ENCODE data around the gene SYT3. TPM values are rescaled to one million over a fixed set of nuclear protein-coding genes. Genes with fewer than 3 reads are reported as not detected.
A peak's percentile ranks its signal among the peaks of the same experiment; 100 is the strongest.

SYT3 gene, protein sequence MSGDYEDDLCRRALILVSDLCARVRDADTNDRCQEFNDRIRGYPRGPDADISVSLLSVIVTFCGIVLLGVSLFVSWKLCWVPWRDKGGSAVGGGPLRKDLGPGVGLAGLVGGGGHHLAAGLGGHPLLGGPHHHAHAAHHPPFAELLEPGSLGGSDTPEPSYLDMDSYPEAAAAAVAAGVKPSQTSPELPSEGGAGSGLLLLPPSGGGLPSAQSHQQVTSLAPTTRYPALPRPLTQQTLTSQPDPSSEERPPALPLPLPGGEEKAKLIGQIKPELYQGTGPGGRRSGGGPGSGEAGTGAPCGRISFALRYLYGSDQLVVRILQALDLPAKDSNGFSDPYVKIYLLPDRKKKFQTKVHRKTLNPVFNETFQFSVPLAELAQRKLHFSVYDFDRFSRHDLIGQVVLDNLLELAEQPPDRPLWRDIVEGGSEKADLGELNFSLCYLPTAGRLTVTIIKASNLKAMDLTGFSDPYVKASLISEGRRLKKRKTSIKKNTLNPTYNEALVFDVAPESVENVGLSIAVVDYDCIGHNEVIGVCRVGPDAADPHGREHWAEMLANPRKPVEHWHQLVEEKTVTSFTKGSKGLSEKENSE
- 1.1 TPM for polyA plus RNA-seq (2013, experiment 1 of 2)
- 0.61 TPM for polyA plus RNA-seq (2013, experiment 2 of 2)

- Histone ChIP-seq H3K4me3 (ENCODE audit: extremely low read depth, insufficient read depth, low read length, poor library complexity, severe bottlenecking) (peak within 1 kb of the TSS; percentile 45), H3K9me3 (ENCODE audit: control insufficient read depth, low read length) (peaks cover 29% of the 10 kb centered on the region), H3K4me1 (ENCODE audit: control insufficient read depth, insufficient read depth, low read length, poor library complexity, severe bottlenecking) (no peaks in the 10 kb centered on the region), H3K27ac (ENCODE audit: low read depth, low read length, severe bottlenecking) (no peak within 1 kb of the TSS), H3K36me3 (ENCODE audit: control insufficient read depth, insufficient read depth, low read length) (no peaks in the 10 kb centered on the region)
- WGBS, 2 experiments (ENCODE audit: insufficient coverage in 2 of 2) = 48 to 52% methylated on average over 31 to 46 of the region's 76 CpGs
Measured at GRCh38 chr19:50639121-50640112, at the start of gene SYT3. TSS of gene SYT3 (minus strand) at chr19:50639881. CDS start at chr19:50637411, 2,470 bp downstream.

- H3K27ac ChIP-seq (ENCODE audit: low read depth, low read length, severe bottlenecking) = no peak overlapping the region
- WGBS, 2 experiments (ENCODE audit: insufficient coverage in 2 of 2) = 67 to 87% methylated on average over 1 to 10 of the region's 19 CpGs
- no peak overlapping the region for H3K4me3 ChIP-seq (ENCODE audit: extremely low read depth, insufficient read depth, low read length, poor library complexity, severe bottlenecking)
- H3K9me3 ChIP-seq (ENCODE audit: control insufficient read depth, low read length) = peaks cover 6% of the 10 kb centered on the region
- no peaks in the 10 kb centered on the region for H3K4me1 ChIP-seq (ENCODE audit: control insufficient read depth, insufficient read depth, low read length, poor library complexity, severe bottlenecking)
- H3K36me3 ChIP-seq (ENCODE audit: control insufficient read depth, insufficient read depth, low read length) = no peaks in the 10 kb centered on the region
Measured at GRCh38 chr19:50688766-50689165, 49.1 kb upstream of the SYT3 start.

DNA sequence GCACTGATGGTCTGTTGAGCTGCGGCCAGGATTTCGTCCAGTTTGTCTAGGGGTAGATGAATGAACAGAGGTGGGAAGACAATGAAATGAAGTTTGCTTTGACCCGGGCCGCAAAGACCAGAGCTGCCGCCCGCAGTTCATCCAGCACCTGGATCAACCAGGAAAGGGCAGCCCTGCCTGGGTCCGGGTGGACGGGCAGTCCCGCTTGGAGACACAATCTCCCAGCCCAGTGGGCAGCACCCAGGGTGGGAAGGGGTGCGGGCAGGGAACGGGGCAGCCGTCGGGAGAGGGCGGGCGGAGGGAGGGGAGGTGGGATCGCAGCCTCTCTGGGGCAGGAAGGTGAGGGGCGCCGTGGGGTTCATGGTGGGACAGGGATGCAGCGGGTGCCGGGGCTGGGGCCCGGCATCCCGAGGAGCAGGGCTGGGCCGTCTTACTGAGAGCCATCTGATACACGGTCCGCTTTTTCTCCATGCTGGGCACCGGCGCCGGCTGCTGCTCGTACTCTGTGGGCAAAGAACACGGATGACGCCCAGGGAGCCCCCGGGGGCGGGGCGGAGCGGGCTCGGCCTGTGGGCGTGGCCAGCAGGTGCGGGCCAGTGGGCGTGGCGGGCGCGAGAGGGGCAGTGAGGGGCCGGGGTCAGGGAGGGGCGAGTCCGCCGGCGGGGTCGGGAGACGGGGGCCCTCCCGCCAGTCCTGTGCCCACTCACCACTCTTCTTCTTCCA is 46.8 kb upstream of the SYT3 start:
- Histone ChIP-seq H3K4me3 (ENCODE audit: extremely low read depth, insufficient read depth, low read length, poor library complexity, severe bottlenecking) (no peak overlapping the region), H3K27ac (ENCODE audit: low read depth, low read length, severe bottlenecking) (no peak overlapping the region), H3K9me3 (ENCODE audit: control insufficient read depth, low read length) (peaks cover 13% of the 10 kb centered on the region), H3K4me1 (ENCODE audit: control insufficient read depth, insufficient read depth, low read length, poor library complexity, severe bottlenecking) (no peaks in the 10 kb centered on the region), H3K36me3 (ENCODE audit: control insufficient read depth, insufficient read depth, low read length) (no peaks in the 10 kb centered on the region)
- WGBS, 2 experiments (ENCODE audit: insufficient coverage in 2 of 2) = 61 to 64% methylated on average over 40 to 43 of the region's 50 CpGs

- Histone ChIP-seq H3K4me1 (ENCODE audit: control insufficient read depth, insufficient read depth, low read length, poor library complexity, severe bottlenecking) (no peaks in the 10 kb centered on the region), H3K9me3 (ENCODE audit: control insufficient read depth, low read length) (peaks cover 14% of the 10 kb centered on the region), H3K36me3 (ENCODE audit: control insufficient read depth, insufficient read depth, low read length) (no peaks in the 10 kb centered on the region), H3K27ac (ENCODE audit: low read depth, low read length, severe bottlenecking) (no peak overlapping the region), H3K4me3 (ENCODE audit: extremely low read depth, insufficient read depth, low read length, poor library complexity, severe bottlenecking) (no peak overlapping the region)
- 39 to 50% methylated on average over 20 to 23 of the region's 23 CpGs for WGBS, 2 experiments (ENCODE audit: insufficient coverage in 2 of 2)
Measured at GRCh38 chr19:50679177-50680125, 39.8 kb upstream of the SYT3 start.

DNA sequence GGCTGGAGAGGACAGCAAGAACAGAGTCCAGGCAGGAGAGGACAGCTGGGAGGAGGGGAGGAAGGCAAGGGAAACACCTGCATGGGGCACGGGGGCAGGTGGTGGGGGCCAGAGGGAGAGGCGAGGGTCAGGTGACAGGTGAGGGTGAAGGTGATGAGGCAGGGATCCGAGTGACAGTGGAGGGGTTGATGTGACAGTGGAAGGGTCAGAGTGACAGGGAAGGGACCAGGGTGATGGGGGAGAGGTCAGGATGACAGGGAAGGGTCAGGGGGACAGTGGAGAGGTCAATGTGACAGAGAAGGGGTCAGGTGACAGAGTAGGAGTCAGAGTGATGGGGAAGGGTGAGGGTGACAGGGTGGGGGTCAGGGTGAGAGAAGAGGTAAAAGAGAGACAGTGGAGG is 38.6 kb upstream of the SYT3 start:
- H3K4me3 ChIP-seq (ENCODE audit: extremely low read depth, insufficient read depth, low read length, poor library complexity, severe bottlenecking) = no peak overlapping the region
- H3K4me1 ChIP-seq (ENCODE audit: control insufficient read depth, insufficient read depth, low read length, poor library complexity, severe bottlenecking) = no peaks in the 10 kb centered on the region
- H3K27ac ChIP-seq (ENCODE audit: low read depth, low read length, severe bottlenecking) = no peak overlapping the region
- WGBS, 2 experiments (ENCODE audit: insufficient coverage in 2 of 2) = 28 to 35% methylated on average over 3 of the region's 3 CpGs
- peaks cover 10% of the 10 kb centered on the region for H3K9me3 ChIP-seq (ENCODE audit: control insufficient read depth, low read length)
- H3K36me3 ChIP-seq (ENCODE audit: control insufficient read depth, insufficient read depth, low read length) = no peaks in the 10 kb centered on the region

DNA sequence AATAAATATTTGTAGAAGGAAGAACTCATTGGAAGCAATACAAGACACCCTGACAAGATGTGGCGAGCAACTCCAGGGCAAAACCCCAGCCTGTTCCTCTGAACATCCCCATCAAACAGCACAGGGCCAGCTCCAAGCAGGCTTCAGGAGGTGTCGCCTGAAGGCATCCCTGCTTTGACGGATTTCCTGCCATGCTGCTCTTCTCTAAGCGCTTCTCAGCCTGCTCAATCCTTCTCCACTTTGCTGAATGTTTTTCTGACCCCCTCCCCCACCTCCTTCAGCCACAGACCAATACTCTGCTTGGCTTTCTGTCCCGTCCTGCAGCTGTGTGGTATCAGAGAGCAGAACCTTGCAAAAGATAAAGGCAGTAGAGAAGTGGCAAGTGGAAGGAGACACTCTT is 38.0 kb upstream of the SYT3 start:
- Histone ChIP-seq H3K4me1 (ENCODE audit: control insufficient read depth, insufficient read depth, low read length, poor library complexity, severe bottlenecking) (no peaks in the 10 kb centered on the region), H3K9me3 (ENCODE audit: control insufficient read depth, low read length) (peaks cover 8% of the 10 kb centered on the region), H3K36me3 (ENCODE audit: control insufficient read depth, insufficient read depth, low read length) (no peaks in the 10 kb centered on the region), H3K27ac (ENCODE audit: low read depth, low read length, severe bottlenecking) (no peak overlapping the region), H3K4me3 (ENCODE audit: extremely low read depth, insufficient read depth, low read length, poor library complexity, severe bottlenecking) (no peak overlapping the region)
- whole genome bisulfite sequencing, 2 experiments (ENCODE audit: insufficient coverage in 2 of 2) = 42 to 44% methylated on average over 4 of the region's 5 CpGs

DNA sequence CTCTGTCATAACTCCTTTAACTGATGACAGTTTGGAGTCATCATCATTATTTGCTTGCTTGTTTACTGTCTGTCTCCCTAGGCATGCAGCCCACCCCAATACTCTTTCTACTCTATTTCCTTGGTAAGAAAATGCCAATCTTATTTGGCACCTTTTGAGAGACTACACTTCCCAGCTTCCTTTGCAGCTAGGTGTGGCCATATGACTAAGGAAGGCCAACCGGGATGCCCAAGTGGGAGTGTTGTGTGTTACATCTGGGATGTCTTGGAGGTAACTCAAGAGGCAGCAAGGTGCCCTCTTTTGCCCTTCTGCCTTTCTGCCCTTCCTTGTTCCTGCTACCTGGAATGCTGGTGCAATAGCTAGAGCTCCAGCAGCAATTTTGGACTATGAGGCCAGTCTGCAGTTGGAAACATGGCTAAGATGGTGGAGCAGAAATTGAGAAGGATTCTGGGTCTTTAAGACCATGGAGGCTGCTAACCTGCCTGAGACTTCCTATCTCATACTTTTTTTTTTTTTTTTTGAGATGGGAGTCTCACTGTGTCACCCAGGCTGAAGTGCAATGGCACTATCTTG is 37.0 kb upstream of the SYT3 start:
- WGBS, 2 experiments (ENCODE audit: insufficient coverage in 2 of 2) = 60% methylated on average over 1 of the region's 1 CpG; no CpG with 5 or more reads in 1 of the 2 experiments
- no peaks in the 10 kb centered on the region for H3K36me3 ChIP-seq (ENCODE audit: control insufficient read depth, insufficient read depth, low read length)
- no peaks in the 10 kb centered on the region for H3K4me1 ChIP-seq (ENCODE audit: control insufficient read depth, insufficient read depth, low read length, poor library complexity, severe bottlenecking)
- peaks cover 8% of the 10 kb centered on the region for H3K9me3 ChIP-seq (ENCODE audit: control insufficient read depth, low read length)
- H3K27ac ChIP-seq (ENCODE audit: low read depth, low read length, severe bottlenecking) = no peak overlapping the region
- no peak overlapping the region for H3K4me3 ChIP-seq (ENCODE audit: extremely low read depth, insufficient read depth, low read length, poor library complexity, severe bottlenecking)

DNA sequence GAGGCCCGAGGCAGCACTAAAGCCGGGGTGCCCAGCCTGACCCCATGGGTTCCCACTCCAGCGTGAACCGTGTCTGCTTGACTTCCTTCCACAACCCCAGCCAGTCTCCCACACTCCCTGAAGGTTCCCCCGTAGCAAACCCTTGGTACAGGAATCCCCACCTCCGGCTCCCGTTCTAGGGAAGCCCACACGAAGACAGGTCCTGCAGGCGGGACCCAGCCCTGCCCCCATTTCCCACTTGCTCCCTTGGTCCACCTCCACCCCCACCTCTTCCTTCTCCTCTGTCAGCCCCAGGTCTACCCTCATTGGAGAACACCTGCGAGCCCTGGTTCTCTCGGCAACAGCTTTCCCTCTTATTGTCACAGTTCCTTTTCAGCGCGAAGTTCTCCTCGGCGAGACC is 33.4 kb upstream of the SYT3 start:
- H3K4me1 ChIP-seq (ENCODE audit: control insufficient read depth, insufficient read depth, low read length, poor library complexity, severe bottlenecking) = no peaks in the 10 kb centered on the region
- no peak overlapping the region for H3K27ac ChIP-seq (ENCODE audit: low read depth, low read length, severe bottlenecking)
- 71 to 78% methylated on average over 13 to 15 of the region's 15 CpGs for WGBS, 2 experiments (ENCODE audit: insufficient coverage in 2 of 2)
- H3K4me3 ChIP-seq (ENCODE audit: extremely low read depth, insufficient read depth, low read length, poor library complexity, severe bottlenecking) = no peak overlapping the region
- no peaks in the 10 kb centered on the region for H3K36me3 ChIP-seq (ENCODE audit: control insufficient read depth, insufficient read depth, low read length)
- H3K9me3 ChIP-seq (ENCODE audit: control insufficient read depth, low read length) = no peaks in the 10 kb centered on the region

- WGBS, 2 experiments (ENCODE audit: insufficient coverage in 2 of 2) = 66% methylated on average over 5 of the region's 5 CpGs
Measured at GRCh38 chr19:50670102-50670380, 30.4 kb upstream of the SYT3 start.

More at GRCh38 chr19:50670102-50670380, 30.4 kb upstream of the SYT3 start:
- Histone ChIP-seq H3K4me1 (ENCODE audit: control insufficient read depth, insufficient read depth, low read length, poor library complexity, severe bottlenecking) (no peaks in the 10 kb centered on the region), H3K4me3 (ENCODE audit: extremely low read depth, insufficient read depth, low read length, poor library complexity, severe bottlenecking) (no peak overlapping the region), H3K36me3 (ENCODE audit: control insufficient read depth, insufficient read depth, low read length) (no peaks in the 10 kb centered on the region), H3K27ac (ENCODE audit: low read depth, low read length, severe bottlenecking) (no peak overlapping the region), H3K9me3 (ENCODE audit: control insufficient read depth, low read length) (no peaks in the 10 kb centered on the region)
